NCI-H1417 treated with DMSO at 0.1 percent for 48 hours (cell line): ENCODE results near the gene LRRN2.
"Not testable (repeated sequence)": the region's sequence is repeated elsewhere in the genome, so short reads cannot be mapped to it uniquely, and the experiment has no call there.

Source experiments
- DNase-seq: peaks from one replicate; lab custom pipeline; 2025; lab: John Stamatoyannopoulos, UW

The LRRN2 gene

DNA sequence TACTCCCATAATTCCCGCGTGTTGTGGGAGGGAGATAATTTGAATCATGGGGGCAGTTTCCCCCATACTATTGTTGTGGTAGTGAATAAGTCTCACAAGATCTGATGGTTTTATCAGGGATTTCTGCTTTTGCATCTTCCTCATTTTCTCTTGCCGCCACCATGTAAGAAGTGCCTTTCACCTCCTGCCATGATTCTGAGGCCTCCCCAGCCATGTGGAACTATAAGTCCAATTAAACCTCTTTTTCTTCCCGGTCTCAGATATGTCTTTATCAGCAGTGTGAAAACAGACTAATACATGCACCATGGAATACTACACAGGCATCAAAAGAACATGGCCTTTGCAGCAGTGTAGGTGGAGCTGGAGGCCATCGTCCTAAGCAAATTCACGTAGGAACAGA lies 56.1 kb downstream of the LRRN2 start:
- not testable (repeated sequence) for DNase-seq

- DNase-seq: no peak
These were observed 56.7 kb downstream of the LRRN2 start for GRCh38 chr1:204628868-204629267.

DNA sequence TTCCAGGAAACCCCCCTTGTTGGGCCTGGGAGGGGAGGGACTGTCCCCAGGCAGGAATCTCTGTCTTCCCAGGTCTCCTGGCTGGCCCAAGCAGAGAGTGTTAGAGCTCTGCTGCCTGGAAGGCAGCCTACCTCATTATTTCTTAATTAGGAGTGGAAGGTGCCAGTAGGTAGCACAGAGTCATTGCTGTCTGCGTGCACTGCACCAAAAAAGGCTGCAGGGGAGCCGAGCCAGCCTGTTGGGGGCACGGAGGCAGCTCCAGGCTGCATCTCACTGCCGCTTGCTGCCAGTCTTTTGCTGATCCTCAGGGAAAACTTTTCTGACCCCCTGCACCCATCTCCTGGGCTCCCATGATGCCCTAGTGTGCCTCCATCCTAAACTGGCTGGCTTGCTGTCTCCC lies 58.1 kb downstream of the LRRN2 start:
- no peak for DNase-seq

DNA sequence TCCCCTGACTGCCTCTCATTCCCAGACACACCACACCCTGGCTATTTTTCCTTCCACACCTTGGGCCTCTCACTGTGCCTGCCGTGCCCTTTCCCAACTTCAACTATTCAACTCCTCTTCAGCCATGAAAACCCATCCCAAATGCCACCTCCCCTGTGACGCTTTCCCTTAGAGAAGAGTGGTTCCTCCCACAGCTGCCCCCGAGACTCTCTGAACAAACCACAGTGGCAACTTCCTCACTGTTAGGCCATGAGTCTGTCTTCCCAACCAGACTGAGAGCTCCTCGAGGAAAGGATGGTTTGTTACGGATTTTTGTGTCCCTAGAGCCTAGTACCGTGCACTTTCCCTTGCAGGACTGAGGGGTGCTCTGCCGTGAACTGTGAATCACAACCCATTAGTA lies 59.2 kb downstream of the LRRN2 start:
- no peak for DNase-seq

DNA sequence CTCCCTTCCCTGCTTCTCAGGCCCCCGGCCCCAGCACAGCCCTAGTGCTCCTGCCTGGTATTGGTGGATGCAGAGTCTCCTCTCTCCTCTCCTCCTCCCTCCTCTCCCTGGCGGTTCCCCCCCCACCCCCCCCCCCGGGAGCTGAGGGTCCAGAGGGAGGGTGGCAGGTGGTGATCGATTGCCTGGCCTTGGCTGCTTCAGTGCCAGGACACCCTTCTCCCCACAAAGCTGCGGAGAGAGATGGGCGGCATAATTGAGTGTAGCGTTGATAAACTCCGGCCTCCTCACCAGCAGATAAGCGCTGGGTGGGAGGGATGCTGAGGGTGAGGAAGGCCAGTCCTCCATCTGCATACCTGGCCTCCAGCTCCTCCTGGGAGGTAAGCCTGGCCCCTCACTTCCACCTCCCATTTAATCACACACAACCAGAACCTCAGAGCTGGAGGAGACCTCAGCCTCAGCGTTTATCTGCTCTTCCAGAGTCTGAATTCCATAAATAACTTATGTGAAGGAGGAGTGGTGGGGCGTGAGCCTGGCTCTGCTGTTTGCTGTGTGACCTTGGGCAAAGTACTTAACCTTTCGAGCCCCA lies 60.8 kb downstream of the LRRN2 start:
- no peak for DNase-seq

DNA sequence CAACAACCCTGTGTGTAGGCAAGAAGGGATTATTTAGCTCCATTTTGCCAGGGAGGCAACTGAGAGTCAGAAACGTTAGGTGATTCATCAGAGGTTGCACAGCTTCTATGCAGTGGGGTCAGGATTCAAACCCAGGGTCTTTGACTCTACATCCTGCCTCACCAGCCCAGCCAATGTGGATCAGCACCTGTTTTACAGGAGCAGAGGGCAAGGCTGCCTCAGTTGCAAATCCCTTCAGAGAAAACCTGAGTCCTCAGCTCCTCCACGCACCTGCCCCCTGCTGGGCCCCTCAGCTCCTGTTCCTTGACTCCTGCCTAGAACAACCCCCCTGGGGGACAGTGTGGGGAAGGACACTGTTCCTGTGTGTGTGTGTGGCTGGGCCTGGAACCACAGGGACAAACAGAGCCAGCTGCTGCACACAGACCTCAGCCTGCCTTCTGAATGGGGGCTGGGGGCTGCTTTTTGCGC lies 61.6 kb downstream of the LRRN2 start:
- no peak for DNase-seq

DNA sequence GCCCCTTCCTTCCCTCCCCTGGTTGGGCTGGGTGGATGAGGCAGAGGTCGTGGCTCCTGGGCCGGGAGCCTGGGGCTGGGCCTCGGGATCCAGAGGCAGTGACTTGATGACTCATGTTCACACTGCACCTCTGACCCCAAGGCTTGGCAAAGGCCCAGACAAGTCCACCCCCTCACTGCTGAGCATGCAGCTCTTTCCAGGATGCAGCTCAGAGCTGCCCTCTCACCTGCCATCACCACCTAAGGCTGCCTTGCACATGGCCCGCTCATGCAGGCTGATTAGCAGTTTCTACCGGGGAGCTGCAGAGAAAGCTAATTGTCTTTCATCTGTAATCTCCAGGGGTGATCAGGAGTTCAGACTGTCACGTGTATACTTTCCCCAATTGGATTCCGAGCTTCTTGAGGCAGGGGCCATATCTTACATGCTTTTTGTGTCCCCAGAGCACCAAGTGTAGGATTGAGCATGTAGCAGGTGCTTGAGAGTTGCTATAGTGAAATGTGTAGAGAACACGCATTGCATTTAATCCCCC lies 62.1 kb downstream of the LRRN2 start:
- DNase-seq: no peak

DNA sequence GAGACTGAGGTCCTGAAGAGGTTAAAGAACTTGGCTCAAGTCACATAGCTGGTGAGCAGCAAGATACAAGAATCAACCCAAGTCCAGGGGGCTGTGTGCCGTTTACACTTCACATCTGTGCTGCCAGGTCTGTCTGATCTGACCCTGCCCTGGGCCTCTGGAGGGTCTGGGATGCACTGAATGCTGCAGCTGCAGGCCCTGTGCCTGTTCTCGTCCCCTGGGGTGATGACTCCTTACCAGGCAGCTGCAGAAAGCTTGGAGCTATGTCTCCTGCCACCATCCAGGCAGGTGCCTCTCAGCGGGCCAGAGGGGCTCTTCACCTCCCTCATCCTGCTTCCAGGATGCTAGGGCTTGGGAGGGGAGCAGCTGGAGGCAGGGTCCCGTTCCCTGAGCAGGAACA lies 63.5 kb downstream of the LRRN2 start:
- DNase-seq: no peak

DNA sequence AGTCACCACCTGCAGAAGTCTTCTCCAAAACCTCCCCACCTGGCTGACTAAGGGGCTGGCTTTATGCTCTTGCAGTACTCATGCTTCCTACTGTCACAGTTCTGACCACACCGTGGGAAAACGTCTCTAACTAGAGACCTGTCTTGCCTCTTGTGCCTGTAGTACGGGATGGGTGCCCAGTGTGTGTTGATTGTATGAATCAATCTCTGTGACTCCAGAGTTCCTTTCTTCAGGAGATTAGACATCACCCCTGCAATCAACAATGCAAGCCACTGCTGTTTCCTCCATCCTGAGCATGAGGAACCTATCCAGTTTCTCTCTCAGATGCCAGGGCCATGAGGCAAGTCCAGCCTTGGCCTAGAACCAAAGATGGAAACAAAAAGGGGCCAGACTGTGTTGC lies 64.1 kb downstream of the LRRN2 start:
- DNase-seq: no peak

GRCh38 chr1:204619721-204620120 lies 65.8 kb downstream of the LRRN2 start:
- DNase-seq: no peak

DNA sequence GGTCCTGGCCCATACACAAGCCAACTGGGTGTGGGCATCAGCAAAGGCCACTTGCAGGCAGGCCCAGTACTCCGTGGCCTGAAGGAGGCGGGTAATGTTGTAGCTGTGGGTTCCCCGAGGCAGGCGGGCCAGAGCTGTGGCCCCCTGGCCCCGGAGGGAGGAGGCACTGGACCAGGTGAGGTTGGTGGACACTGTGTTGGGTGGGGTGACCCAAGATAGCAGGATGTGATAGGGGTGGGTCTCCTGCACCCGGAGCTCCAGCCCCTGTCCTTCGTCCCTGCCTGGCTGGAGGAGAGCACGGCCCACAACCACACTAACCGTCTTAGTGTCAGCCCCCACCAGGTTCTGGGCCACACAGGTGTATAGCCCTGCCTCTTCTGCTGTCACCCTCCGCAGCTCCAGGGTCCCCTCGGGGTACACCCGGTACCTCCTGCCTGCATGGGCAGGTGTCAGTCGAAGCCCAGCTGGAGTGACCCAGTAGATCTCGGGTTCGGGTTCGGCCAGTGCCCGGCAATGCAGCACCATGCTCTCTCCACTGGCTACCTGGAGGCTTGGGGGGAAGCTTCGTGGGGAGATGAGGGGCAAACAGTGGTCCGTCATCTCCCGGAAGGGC lies 67.3 kb downstream of the LRRN2 start:
- DNase-seq: no peak

DNA sequence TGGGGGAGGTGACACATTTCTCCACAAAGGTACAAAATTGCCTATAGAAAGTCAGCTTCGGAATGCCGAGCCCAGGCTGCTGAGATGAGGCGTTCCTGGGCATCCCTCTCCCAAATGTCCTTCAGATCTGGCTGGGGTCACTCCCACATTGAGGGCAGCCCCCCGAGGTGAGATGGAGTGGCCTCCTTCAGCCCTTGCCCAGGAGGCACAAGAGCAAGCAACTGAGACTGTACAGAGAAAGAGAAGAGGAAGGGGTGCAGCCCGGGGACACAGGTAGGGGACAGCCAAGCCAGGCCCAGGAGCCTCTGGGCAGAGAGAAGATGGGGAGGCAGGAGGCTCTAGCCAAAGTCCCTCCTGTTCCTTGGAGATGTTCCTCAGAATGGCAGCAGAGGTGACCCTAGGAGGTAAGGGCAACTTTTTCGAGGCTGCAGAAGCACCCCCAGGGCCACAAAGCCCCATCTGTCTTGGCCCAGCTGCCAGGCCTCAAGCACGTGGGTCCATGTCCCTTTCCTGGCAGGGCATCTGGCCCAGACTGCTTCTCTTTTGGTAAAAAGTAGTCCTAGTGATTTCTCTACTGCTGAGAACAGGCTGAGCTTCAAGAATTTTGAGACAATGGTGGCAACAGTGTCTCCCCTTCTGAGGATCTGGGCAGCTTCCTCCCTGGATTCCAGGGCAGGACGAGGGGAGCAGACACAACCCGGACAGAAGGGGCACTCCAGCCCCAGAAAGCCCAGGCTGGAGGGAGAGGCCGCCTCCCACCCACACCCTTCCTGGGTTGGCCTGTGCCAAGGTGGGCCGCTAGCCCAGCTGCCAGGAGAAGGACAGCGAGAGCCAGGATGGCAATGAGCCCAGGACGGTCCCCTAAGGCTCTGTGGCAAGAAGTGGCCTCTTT lies 68.0 kb downstream of the LRRN2 start:
- DNase-seq: no peak

DNA sequence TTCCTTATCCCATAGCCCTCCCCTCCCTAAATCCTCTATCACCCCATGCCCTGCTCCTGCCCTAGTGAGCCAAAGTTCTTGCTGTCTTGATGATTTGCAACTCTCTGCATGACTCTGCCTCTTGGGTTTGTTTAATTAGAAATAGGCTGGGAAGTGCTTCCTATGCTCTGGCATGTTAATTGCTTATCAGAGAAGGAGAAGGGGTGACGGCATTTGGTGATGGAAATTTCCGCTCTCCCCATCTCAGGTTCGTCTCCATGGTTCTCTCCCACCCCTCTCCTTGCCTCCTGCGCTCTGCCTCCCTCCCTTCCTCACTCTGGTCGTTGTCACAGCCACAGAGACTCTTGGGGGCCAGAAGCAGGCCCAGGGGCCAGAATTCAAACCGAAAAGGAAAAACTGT lies 68.9 kb downstream of the LRRN2 start:
- no peak for DNase-seq

DNA sequence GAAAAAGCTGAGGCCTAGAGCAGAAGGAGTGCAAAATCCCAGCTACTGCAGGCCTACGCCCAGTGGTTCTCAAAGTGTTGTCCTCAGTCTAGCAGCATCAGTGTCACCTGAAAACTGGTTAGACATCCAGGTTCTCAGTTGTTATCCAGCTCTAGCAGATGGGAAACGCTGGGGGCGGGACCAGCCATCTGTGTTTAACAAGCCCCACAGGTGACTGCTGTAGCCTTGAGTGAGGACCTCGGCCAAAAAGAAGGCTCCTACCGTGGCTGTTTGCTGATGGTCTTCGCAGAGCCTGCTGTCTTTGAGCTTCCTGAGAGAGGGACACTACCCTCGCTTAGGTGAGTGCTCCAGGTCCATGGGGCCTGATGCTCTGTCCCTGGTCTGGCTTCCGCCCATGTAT lies 69.7 kb downstream of the LRRN2 start:
- no peak for DNase-seq

DNA sequence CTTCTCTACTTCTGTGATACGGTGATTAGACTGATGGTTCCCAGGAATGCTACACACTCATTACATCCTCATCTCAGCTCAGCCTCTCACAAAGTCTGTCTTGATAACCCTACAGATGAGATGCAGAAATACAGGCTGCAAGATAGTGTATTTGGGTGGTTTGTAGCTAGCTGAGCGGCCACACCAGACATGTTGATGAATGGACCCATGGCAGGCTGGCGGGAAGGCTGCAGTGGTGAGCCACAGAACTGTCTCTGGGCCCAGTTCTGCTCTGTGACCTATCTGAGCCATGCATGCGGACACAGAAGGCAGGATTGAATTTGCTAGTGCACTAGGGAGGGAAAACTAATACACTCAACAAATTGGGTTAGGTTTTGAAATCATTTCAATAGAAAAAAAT lies 71.9 kb downstream of the LRRN2 start:
- DNase-seq: no peak

DNA sequence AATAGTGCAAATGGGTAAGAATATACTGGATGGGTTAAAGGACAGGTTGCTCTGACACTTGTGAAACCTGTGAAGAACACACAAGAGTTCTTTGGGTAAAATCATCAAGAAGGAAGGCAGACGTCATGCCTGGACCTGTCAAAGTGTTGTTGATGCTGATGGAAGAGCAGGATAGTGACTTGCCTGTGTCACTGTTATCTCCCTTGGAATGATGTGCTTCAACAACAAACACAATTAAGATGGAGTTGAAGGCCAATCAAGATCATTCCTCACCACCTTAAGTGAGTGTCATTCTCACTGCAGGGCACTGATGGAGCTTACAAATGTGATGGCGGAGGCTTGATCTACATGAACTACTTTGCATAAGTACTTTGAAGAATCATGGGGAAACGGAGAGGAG lies 73.2 kb downstream of the LRRN2 start:
- no peak for DNase-seq

- no peak for DNase-seq
These were observed 74.5 kb downstream of the LRRN2 start for GRCh38 chr1:204611036-204611435.

DNA sequence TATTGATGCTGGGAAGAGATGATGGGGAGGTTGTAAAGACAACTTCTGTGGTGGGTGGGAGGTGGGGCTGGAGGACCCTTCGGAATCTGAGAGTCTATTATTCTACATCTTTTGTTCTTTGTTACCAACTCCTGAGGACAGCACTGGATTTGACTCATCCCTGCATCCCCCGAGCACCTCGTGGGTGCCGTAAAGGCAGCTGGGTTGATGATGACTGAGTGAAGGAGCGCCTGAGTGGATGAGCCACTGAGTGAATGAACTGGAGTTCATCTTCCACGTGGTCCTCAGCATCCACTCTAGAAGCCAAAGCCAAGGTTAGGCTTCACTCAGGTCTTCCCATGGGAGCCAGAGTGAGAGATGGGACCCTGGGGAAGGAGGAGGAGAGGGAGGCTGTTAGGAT lies 77.6 kb downstream of the LRRN2 start:
- DNase-seq: no peak

DNA sequence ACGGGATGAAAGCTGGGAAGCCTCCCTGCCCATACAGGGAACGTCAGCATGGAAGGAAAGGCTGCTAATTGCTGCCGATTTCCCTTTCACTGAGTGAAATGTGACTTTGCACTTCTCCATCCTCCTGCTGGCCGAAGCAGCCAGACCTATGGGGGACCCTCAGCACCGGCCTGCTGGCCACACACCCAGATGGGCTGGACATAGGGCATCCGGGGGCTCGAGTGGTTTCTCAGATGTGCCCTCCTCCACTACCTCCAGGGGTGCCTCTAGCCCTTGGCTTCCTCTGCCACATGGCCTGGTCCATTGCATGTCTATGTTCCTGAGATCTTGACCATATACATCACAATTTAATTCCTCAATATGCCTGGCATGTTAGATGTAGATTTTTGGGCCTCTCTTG lies 79.7 kb downstream of the LRRN2 start:
- no peak for DNase-seq

DNA sequence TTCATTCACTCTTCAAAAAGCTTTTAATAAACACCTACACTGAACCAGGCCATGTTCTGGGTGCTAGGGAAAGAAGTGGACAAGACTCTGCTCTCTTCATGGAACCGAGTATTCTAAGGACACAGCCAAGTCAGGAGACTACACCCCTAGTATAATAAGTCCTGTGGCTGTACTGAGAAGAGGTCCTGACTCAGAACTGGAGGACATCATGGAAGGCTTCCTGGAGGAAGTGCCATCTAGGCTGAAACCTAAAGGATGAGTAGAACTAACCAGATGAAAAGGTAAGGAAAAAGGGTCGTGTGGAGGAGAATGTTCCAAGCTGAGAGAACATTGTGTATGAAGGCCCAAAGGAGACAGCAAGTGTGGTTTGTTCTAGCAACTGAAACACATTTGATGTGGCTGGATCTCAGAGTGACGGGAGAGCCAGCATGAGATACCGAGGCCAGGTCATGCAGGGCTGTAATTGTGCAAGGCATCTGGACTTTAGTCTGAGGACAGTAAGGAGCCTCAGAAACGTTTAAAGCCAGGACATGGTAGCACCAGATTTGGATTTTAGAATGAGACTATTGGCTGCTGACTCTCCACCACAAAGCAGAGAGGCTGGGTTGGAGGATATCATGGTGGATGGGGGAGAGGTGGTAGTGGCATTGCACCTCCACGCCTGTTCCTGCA lies 82.5 kb downstream of the LRRN2 start:
- no peak for DNase-seq

DNA sequence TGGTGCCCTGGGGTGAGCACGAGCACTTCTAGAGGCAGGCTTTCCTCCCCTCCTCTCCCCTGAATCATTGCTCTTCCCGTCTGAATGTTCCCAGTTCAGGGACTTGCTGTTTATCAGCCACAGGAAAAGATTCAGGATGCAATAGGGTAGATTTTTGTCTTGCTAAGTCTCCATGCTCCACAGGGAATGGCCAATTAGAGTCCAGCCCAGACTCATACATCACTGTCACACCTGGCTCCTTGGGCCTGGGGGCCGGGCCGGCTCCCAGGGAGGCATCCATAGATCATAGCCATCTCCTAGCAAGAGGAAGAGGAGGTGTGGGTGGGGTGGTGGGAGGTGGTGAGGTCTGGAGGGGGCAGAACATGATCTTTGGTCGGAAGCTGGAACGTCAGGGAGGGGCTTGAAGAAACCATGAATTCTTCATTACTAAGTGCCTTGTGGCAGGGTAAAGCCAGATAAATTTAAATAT lies 83.4 kb downstream of the LRRN2 start:
- no peak for DNase-seq

DNA sequence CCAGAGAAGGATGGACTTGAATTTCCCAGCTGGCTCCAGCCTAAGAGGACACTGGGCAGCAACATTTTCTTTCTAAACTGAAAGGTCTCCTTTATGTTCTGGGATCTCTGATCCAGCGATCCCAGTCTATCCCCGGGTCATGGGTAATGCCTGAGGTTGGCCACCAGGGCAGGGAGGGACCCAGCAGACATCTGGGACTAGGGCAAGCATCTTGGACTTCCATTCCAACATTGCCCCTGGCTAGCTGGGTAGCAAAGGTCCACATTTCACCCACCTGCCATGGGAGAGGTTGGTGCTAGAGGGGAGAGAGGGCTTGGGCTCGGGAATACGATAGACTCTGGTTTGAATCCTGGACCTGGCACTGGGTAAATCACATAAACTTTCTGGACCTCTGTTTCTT lies 84.6 kb downstream of the LRRN2 start:
- no peak for DNase-seq
